ENCODE data around the gene CCL25.
"Not testable (repeated sequence)": the region's sequence is repeated elsewhere in the genome, so short reads cannot be mapped to it uniquely, and the experiment has no call there.

Gene CCL25

GRCh38 chr19:8088752-8089663 is 36.4 kb downstream of the CCL25 start:
- DNase-seq, result no peak

GRCh38 chr19:8089664-8090601 is 37.4 kb downstream of the CCL25 start:
- no peak for DNase-seq

GRCh38 chr19:8090950-8091349 is 38.4 kb downstream of the CCL25 start:
- no peak for DNase-seq

- DNase-seq, result no peak
Observed at GRCh38 chr19:8093740-8094139, 41.2 kb downstream of the CCL25 start.

GRCh38 chr19:8094336-8094735 is 41.8 kb downstream of the CCL25 start:
- DNase-seq, result no peak

- DNase-seq, result no peak
Observed at GRCh38 chr19:8095354-8095886, 42.9 kb downstream of the CCL25 start.

- no peak for DNase-seq
Observed at GRCh38 chr19:8096071-8096470, 43.5 kb downstream of the CCL25 start.

- no peak for DNase-seq
Observed at GRCh38 chr19:8097198-8097597, 44.6 kb downstream of the CCL25 start.

- no peak for DNase-seq
Observed at GRCh38 chr19:8097681-8098567, 45.4 kb downstream of the CCL25 start.

GRCh38 chr19:8101311-8101710 is 48.8 kb downstream of the CCL25 start:
- DNase-seq, result no peak

- not testable (repeated sequence) for DNase-seq
Observed at GRCh38 chr19:8101910-8102309, 49.4 kb downstream of the CCL25 start.

- no peak for DNase-seq
Observed at GRCh38 chr19:8105471-8105870, 52.9 kb downstream of the CCL25 start.

- DNase-seq, result no peak
Observed at GRCh38 chr19:8107301-8107903, 54.8 kb downstream of the CCL25 start.

- DNase-seq, result no peak
Observed at GRCh38 chr19:8108560-8109445, 56.2 kb downstream of the CCL25 start.

GRCh38 chr19:8109455-8109854 is 56.9 kb downstream of the CCL25 start:
- DNase-seq, result no peak

- DNase-seq, result no peak
Observed at GRCh38 chr19:8109890-8110662, 57.5 kb downstream of the CCL25 start.

- DNase-seq, result no peak
Observed at GRCh38 chr19:8110931-8111330, 58.4 kb downstream of the CCL25 start.

GRCh38 chr19:8111376-8111775 is 58.8 kb downstream of the CCL25 start:
- DNase-seq, result no peak

All from NCI-H1694 treated with DMSO at 0.1 percent for 48 hours (cell line).